Renal cortical epithelial cell (primary cell): ENCODE results near the gene DPP10. TPM values are rescaled to one million over a fixed set of nuclear protein-coding genes. Genes with fewer than 3 reads are reported as not detected.
A peak's percentile ranks its signal among the peaks of the same experiment; 100 is the strongest.
"Not testable (repeated sequence)": the region's sequence is repeated elsewhere in the genome, so short reads cannot be mapped to it uniquely, and the experiment has no call there.

Experiments
- DNase-seq: peaks from one replicate; pipeline ENCODE4 v3.0.0-alpha.2; 2011; ENCODE audit warnings: low read depth
- total RNA-seq: library from RNA; depleted of rRNA; stranded (reverse); fragments of >200 nt; gene quantifications from 2 replicates; pipeline ENCODE4 v1.2.3, GENCODE V29; 2014

DPP10 gene
- total RNA-seq, result not detected in 2 replicates

DNA sequence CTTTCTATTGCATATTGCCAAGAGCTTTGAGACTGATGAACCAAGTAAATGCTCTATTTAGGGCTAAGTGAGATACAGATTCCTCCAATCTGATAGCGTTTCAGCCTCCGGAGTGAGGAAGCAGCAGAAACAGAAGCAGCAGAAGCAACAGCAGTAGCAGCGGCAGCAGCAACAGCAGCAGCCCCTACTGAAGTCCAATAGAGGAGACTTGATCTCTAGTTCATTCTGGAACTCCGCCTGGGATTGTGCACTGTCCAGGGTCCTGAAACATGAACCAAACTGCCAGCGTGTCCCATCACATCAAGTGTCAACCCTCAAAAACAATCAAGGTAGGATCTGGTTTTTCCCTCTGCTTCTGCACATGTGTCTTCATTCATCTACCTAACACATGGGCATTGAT, at the start of gene DPP10:
TSS of gene DPP10 (plus strand) at position 132 of the 400 bp plus-strand sequence.
- peak; percentile 4 for DNase-seq

DNA sequence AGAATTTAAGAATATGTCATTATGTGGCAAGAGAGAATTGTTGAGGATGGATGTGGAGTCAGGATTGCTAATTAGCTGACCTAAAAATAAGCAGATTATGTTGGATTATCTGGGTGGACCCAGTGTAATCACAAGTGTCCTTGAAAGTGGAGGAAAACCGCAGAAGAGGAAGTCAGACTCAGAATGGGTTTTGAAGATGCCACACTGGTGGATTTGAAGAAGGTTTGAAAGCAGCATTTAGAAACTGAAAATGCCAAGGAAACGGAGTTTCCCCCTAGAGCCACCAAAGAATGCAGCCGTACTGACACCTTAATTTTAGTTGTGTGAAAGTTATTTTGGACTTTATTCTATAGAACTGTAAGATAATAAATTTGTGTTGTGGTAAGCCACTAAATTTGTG, 41.6 kb upstream of the DPP10 start:
- DNase-seq, result no peak

DNA sequence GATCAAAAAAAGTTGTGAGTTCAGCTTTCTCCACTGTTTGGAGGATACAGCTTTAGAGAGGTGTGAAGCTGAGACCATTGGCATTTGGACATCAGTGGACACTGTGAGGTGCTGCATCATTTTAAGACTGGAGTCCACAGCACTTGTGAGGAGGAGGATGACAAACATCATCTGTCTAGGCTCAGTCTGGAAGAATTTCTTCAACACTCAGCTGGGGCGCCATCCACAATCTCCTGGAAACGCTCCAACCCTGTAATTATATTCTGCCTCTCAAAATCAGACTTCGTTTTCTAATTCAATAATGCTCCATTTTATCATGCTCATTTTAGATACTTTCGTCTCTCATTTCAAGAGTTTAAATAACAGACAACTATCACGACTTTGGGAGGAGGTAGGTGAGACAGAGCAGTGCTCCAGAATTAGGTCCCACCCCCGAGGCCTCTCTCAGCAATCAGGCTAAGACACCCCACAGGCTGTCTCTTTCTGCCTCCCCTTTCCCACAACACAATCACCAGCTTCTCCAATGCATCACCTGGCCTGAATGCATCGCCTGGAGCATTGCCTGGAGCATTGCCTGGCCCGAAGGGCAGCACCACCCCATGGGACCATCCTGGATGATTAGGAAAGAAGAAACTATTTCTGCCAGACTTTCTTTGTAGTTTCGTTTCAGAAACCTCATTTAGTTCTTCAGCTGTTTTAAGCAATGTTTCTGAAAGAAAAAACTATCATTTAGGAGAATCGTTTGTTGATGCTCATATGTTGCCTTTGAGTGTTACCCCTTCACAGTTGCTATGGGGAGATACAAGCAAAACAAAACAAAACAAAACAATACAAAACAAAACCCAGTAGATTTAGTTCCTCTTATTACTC, 37.0 kb upstream of the DPP10 start:
- DNase-seq, result no peak

DNA sequence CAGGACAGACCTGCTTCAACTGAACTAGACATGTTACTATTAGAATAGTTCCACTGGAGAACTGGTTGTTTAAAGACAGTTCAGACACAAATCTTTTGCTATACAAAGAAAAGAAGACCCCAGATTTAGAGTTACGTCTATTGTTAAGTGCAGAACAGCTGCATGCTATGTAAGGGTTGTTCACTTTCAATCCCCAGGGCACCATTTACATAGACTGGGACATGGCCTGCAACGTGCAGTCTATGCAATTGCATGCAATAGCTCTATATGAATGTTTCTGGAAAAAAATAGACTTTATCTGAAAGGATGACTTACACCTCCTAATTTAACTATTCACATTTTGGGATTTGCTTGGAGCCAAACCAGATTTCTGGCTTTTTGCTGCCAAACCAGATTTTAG, 36.1 kb upstream of the DPP10 start:
- DNase-seq, result no peak

DNA sequence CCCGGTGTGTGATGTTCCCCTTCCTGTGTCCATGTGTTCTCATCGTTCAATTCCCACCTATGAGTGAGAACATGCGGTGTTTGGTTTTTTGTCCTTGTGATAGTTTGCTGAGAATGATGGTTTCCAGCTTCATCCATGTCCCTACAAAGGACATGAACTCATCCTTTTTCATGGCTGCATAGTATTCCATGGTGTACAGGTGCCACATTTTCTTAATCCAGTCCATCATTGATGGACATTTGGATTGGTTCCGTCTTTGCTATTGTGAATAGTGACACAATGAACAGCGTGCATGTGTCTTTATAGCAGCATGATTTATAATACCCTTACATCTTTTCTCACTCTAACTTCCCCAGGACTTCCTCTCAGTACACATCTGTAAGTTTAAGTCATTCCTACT, 35.1 kb upstream of the DPP10 start:
- not testable (repeated sequence) for DNase-seq

DNA sequence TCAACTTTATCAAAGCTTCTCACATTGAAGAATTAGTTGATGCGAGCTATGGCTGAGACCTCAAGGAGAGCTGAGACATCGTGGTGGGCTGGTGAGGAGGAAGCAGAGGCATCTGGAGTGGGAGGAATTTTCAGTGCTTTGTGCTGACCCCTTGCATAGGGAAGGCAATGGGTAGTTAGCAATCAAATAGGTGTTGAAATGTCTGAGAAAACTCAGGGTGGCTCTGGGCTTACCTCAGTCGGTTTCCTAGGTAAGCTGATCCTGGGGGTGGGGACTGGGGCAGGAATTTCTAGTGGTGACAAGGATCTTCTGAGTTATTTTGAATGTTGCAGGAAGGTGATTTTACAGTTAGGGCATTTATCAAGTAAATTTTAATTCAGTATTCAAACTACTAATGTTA, 20.7 kb upstream of the DPP10 start:
- DNase-seq, result no peak

DNA sequence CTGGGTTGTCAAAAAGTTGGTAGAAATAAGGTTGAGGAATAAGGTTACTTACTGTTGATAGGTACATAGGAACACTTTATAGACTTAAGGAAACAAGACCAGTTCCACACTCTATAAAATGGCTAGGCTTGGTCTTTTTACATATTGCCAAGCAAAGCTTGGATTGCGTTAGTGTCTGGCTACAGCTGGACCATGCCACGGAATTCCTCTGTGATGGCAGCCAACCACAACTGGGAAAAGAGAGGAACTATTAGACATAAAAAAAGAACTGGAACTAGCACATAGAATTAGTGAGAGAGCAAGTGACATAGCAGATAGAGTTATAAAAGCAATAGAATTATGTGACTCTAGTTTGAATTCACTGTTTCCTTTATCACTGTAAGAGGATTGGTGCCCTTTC, 17.7 kb upstream of the DPP10 start:
- no peak for DNase-seq

DNA sequence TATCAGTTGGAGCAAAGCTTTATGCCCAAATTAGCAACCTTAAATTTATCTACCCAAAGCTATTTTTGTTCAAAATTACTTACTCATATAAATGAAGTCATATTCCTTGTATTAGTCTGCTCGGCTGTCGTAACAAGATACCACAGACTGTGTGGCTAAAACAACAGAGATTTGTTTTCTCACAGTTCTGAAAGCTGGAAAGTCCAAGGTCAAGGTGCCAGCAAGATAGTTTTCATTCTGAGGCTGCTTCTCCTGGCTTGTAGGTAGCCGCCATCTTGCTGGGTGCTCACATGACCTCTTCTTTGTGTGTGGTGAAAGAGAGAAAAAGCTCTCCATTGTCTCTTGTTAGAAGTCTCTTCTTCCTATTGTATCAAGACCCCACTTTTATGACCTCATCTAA, 15.7 kb upstream of the DPP10 start:
- no peak for DNase-seq

DNA sequence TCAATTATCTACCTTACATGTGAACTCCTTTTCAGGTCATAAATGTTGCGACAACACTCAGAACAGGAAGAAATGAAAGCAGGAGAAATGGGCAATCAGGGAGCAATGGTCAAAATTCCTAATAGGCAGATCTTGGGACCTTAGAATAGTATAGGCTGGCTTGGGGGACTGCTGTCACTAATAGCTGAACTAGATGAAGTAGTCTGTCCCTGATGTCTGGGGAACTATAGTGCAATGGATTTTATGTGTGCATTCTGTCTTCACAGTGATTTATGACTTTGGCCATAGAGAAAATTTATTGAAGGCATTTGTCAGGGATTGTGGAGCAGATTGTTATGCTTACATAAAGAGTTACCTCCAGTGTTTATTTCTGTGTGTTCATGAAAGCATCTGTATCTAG, 6.1 kb upstream of the DPP10 start:
- DNase-seq, result no peak

DNA sequence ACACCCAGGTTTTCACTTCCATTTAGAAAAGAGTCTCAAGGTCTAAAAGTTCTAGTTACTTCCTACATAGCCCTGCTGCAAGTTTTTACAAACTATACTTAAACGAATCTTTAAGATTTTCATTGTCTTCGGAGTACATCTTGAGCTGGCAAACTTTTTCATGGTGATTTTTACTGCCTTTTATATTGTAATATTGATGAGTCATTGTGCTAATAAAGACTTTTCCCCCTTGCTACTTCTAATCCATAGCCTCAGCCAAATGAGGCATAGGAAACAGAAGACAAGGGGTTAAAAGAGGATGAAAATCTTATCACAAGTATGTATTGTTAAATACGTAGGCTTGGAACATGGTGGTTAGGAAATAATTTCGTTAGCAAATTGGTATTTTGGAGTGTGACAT, 4.1 kb downstream of the DPP10 start:
- DNase-seq, result no peak

DNA sequence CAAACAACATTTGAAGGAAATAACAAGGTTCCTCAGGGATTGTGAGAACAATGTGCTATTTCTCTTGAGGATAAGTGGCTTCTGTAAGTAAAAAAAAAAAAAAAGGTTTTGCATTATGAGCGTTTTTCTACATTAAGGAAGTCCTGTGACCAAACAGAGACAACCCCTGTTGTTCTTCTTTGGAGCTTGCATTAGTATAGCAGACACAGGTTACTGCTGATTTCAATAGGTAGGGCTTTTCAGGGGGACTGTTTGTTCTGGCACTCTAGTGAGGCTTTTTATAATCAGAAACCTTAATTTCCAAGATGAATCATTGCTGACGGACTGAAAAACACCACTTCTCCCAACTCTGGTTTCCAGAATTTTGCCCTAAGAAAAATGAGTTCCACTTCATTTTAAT, 8.2 kb downstream of the DPP10 start:
- DNase-seq, result no peak

DNA sequence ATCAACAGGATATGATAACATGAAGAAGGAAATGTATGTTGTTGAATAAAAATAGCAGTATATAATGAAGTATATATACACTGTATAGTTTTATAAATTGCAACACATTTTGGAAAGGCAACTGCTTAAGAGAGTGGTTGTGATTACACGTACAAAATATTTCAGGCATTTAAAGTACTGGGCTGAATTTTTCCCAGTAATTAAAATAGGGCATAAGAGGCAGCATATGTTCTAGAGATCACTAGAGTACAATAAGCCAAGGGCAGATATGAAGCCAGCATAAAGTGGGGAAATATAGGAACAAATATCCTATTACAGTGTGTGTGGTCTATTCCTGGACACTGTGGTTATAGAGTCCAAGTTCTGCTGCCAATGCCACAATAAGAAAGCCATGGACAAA, 14.1 kb downstream of the DPP10 start:
- DNase-seq, result no peak

DNA sequence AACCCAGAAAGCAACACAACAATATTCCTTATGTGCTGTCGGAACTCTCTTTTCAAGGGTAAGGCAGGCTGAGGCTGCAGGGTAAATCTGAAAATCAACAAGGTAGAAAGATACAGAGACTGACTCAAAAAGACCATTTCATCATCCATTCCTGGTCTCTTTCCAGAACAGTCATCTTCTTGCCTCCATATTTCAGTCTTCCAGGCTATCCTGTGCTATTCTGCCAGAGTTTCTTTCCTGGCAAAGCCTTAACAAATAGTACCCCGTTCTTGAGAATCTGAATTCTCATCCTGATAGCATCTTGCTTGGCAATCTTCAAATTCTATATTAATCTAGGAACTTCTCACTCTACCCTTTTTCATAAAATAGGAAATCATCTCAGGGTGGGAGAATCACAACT, 15.5 kb downstream of the DPP10 start:
- DNase-seq, result no peak

DNA sequence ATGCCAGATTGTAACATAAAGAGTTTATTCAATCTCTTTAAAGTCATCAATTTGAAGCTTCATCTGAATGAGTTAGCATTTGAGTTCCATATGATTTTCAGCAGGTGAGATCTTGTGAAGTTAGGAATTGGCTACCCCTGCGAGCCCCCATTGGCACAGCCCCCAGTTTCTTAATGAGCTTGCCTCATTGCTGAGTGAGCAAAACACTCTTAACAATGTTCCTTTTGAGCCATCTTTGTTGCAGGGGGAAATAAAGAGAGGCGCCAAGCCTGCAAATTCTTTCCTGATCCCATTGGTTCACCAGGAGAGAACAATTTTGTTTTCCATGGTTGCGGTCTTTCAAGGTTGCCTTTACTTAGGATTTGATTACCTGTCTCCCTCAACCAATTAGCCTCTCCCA, 18.7 kb downstream of the DPP10 start:
- no peak for DNase-seq

DNA sequence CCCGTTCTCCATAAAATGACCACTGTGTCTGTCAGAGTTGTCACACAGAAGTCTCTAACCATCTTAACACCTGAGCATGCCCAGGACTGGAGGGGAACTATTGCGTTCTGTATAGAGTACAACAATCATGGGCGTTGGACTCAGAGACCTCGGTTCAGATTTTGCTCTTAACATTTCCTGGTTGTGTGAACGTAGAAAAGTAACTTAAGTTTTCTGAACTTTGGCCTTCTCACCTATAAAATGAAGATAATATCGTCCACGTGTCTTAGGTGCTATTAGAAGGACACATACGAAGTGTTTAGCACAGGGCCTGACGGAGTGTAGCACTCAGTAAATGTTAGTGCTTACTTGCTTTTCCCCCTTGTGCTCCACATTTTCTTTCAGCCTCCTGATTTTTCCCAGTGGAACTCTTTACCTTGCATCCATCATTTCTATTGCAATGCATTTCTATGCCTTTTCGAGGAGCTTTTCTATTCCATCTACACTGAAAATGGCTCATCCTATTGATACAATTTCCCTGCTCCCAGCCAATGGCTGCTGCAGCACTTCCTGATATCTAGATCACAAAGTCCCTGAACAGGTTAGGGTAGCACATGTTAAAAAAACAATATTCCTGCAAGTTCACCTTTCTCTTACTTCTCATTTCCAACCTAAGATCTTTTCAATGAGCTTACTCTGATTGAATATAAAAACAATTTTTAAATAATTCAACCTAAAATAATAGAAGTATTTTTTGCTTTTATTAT, 22.7 kb downstream of the DPP10 start:
- no peak for DNase-seq

DNA sequence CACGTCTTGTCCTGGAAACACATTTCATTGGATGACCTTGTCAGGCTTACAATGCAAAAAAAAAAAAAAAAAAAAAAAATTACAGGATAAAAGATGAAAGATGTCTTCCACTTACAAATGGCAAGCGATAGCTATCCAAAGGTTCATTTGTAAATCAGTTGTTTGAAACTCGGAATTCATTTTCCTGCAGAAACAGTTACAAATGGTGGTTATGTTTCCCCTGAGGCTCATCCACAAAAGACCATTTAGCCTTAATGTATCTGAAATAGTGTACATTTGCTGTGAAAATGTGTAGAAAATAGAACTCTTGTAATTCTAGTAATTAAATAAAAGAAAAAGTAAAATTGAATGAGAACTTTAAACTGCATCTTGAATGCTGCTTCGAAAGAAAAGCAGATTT, 25.9 kb downstream of the DPP10 start:
- no peak for DNase-seq

DNA sequence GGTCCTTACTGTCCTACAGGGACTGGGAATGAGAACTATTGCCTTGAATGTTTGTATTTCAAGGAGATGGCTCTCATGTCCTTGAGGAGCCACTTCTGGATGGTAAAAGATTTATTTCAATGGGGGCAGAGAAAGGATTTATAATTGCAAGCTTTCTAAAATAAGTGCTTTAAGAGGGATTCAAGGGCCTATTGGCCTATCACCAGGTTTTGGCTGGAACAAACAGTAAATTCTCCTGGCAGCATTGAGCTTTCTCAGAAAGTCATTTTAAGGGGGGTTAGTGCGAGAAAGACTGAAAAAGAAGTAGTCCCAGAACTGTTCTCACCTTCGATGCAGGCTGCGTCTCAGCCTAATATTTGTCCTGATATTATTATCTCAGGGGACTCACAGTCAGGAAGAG, 29.8 kb downstream of the DPP10 start:
- no peak for DNase-seq

DNA sequence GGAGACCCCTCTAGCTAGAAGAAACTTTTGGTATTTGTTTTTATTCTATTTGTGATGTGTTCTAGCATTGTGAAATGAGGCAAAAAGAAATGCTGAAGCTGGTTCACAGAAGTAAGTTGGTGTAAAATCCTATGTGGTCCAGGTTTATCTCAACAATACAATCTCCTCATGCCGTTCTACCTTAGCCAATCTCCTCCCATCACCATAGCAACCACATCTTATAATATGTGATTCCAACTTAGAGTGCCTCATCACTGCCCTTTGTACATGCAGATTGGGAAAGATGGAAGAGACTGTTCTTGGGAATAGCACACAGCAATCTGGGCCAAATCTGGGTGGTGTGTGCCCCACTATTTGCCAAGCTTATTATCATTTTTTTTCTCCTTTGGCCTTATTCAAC, 30.3 kb downstream of the DPP10 start:
- no peak for DNase-seq

DNA sequence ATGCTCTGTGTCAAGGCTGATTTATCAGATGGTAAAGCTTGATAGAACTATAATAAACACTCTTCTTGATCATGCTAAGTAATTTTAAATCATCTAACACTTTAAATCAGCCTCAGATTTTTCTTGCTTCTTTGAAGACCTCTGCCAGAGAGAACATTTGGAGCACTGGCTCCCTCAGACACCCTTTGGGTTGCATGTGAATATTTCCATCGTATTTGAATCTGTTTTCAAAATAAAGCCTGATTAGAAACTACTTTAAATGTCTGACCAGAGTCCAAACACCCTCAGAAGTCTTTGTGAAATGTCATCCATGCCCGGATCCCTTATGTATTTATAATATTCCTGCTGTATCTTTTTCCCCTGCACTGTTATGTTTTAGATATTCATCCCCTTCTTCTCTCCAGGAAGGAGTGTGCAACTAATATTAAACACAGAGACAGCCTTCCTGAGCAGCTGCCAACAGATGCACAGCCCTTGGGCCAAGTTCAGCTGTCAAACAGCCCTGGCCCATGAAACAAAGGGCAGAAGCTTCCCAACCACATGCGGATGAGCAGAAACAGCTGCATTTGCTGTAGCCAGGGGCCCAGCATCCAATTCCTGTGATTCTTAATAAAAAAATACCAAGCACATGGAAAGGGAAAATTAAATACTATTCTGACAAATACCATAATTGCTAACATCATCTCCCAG, 46.5 kb downstream of the DPP10 start:
- no peak for DNase-seq

DNA sequence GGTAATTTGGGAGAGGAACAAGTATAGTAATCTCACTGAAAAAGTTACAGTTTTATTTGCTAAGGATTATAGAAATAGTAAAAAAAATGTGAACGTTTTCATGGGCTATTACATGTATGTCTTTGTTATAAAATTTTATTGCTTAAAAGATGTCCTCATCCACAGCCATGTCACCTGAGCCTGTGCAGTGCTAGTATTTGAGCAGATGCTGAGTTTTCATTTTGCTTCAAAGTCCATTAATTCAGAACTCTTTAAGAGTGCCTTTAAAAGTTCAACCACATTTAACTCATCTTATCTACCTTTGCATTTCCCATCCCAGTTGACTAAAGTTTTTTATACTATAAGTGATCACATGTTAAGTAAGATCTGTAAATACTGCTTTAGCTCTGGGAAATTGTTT, 52.6 kb downstream of the DPP10 start:
- no peak for DNase-seq

DNA sequence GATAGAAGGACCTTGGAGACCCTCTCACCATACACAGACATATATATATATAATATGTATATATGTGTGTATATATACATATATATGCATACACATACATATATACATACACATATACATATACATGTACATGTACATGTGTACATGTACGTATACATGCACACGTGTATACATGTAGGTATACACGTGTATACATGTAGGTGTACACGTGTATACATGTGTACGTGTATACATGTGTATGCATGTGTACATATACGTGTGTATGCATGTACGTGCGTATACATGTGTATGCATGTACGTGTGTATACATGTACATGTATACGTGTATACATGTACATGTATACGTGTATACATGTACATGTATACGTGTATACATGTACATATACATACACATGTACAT, 54.5 kb downstream of the DPP10 start:
- no peak for DNase-seq

DNA sequence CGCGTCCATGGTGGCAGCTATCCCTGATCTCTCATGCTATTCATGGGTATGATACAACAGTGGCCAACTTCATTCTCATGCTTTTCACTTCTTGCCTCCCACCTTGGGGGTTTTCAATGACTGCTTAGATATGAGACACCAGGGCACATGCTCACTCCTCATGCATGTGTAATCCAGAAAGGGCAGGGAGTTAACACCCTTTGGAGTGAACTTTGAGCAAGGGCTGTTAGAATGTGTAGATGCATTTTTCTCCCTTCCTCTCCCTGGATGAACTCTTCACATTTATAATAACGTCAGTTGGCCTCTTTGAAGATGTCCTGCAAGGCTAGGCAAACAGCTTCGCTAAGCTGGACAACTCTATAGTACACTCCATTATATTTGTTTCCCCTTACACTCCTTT, 56.7 kb downstream of the DPP10 start:
- DNase-seq, result no peak

DNA sequence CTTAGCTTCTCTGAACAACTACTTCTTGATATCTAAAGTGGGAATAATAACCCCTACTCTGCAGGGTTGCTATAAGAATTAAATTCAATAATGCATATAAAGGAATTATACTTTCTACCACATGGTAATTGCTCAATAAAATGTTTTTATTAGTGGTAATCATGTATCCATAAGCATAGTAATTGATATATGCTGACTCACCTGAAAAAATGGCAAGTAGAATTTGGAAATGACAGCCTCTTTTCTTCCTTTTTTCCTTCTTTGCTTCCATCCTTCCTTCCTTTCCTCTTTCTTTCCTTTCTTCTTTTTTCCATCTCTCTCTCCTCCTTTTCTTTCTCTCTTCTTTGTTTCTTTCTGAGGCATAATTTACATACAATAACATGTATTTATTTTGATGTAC, 65.3 kb downstream of the DPP10 start:
- no peak for DNase-seq
